ENCODE measurements around the gene HUS1. TPM values are rescaled to one million over a fixed set of nuclear protein-coding genes. Genes with fewer than 3 reads are reported as not detected.
A peak's percentile ranks its signal among the peaks of the same experiment; 100 is the strongest.

HUS1 gene
- total and polyA plus RNA-seq, 2 of the 8 experiments (the other 6 are each of a cell fraction or from before 2014, with no cell fraction given), result 15.0 to 33.0 TPM

DNA sequence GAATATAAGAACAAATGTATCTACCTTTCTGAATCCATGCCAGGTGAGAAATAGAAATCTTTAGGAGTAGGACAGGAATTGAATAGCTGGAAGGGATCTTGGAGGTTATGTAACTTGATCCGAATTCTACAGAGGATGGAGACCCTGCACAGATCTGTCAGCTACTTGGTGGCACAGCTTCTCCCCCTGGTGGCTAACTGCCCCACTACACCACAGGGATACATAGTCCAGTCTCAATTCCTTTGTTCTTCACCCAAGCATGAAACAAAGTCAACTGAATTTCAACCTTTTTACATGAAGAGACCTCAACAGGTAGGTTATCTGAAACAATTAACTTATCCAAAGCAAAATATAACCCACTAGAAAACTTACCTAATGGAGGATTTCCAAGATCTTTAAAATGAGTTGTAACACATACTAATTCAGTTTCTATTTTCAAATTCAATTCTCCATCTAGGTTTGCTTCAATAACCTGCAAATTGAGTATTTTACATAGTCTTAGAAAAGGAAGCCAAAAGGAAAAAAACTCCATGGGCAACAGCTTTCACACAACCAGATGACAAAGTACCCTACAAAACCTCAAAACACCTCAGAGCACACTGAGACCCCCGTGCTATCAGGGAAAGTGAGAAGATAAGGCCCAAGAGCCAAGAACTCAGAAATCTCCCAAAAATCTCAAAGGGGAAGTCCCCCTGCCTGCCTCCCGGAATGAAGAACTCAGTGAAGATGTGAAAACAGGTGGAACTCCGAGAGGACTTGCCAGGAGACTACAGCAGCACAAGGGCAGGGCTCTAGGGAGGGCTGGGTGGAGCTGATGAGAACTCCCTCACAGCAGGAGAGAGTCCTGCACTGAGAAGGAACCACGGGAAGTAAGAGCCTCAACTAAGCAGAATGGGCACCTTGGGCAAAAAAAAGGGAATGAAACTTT, 10.3 kb downstream of the HUS1 start:
- no peak overlapping the region for H3K14ac ChIP-seq (ENCODE audit: insufficient read length)
- H3K36me3 ChIP-seq (ENCODE audit: control insufficient read depth in 2 of 4, insufficient read depth in 4 of 4, low read length in 3 of 4), result peaks cover 25 to 65% (median 56%) of the 10 kb centered on the region in 4 experiments
- POLR2A ChIA-PET (ENCODE audit: partially characterized antibody), result interaction anchor here (0.8 to 1.4 kb wide), 5 partner anchors 9 to 178 kb away, joined by 4 to 7 read pairs (median 5); partner anchors contain the start of gene PKD1L1

More for the DNA sequence above, 10.3 kb downstream of the HUS1 start:
- Histone ChIP-seq H3K79me2 (ENCODE audit: control insufficient read depth in 1 of 2, insufficient read depth in 2 of 2, low read length in 2 of 2) (no peaks in the 10 kb centered on the region; a peak in 1 of 4 replicates), H2BK20ac (ENCODE audit: low read length) (no peak overlapping the region), H3K23ac (ENCODE audit: insufficient read length) (no peak overlapping the region), H4K8ac (ENCODE audit: extremely low read depth, insufficient read depth, low read length) (no peak overlapping the region), H2BK120ac (replicated peaks; ENCODE audit: low read depth, low read length) (no peak overlapping the region), H3K79me1 (ENCODE audit: low read depth, low read length) (peaks cover 4% of the 10 kb centered on the region; the same call in 1 of the 2 replicates), H3K4me3 (ENCODE audit: extremely low read depth in 1 of 4, insufficient read depth in 2 of 4, low read depth in 3 of 4, low read length in 4 of 4) (no peak overlapping the region), H2BK12ac (ENCODE audit: low read depth, low read length) (no peak overlapping the region), H4K91ac (replicated peaks; ENCODE audit: insufficient read length, low read length) (no peak overlapping the region), H3K18ac (ENCODE audit: extremely low read depth, low read length) (no peak overlapping the region), H3K4me1 (replicated peaks in 1 of 4; ENCODE audit: control insufficient read depth in 3 of 4, insufficient read depth in 4 of 4, low read length in 3 of 4) (no peaks in the 10 kb centered on the region), H3K9ac (replicated peaks in 1 of 4; ENCODE audit: extremely low read depth in 1 of 4, low read depth in 3 of 4, low read length in 3 of 4) (no peak overlapping the region), H3K23me2 (ENCODE audit: low read depth, low read length) (no peaks in the 10 kb centered on the region), H3K9me3 (ENCODE audit: insufficient read depth in 2 of 2, low read depth in 1 of 2, low read length in 1 of 2) (no peaks in the 10 kb centered on the region), H2AK5ac (ENCODE audit: low read depth, low read length) (no peak overlapping the region), H3K27ac (ENCODE audit: low read depth, low read length) (no peak overlapping the region), H3K4ac (replicated peaks; ENCODE audit: insufficient read length, low read depth, low read length) (no peak overlapping the region), H3K4me2 (ENCODE audit: insufficient read depth in 1 of 2, low read depth in 2 of 2, low read length in 2 of 2) (no peak overlapping the region), H2AFZ (ENCODE audit: low read length) (no peak overlapping the region), H2BK15ac (ENCODE audit: low read length) (no peak overlapping the region), H3K27me3 (replicated peaks in 1 of 4; ENCODE audit: control insufficient read depth in 3 of 4, extremely low read depth in 1 of 4, insufficient read depth in 3 of 4, low read length in 3 of 4) (no peaks in the 10 kb centered on the region), H2BK5ac (ENCODE audit: low read depth, low read length) (no peak overlapping the region), H4K5ac (ENCODE audit: insufficient read length, low read depth, low read length) (no peak overlapping the region), H4K20me1 (replicated peaks in 1 of 2; ENCODE audit: control insufficient read depth in 1 of 2, insufficient read depth in 2 of 2, low read length in 2 of 2) (peaks cover 0 to 10% of the 10 kb centered on the region in 2 experiments), H3K56ac (replicated peaks; ENCODE audit: insufficient read length, low read depth, low read length) (no peak overlapping the region)
- CTCF ChIA-PET (ENCODE audit: partially characterized antibody), result interaction anchor here (0.7 to 2.8 kb wide), 16 partner anchors 9 to 135 kb away, joined by 3 to 16 read pairs (median 3); partner anchors contain the start of gene PKD1L1
- WGBS, 2 experiments (ENCODE audit: extremely low coverage in 1 of 2, insufficient coverage in 1 of 2, insufficient read length in 1 of 2, insufficient replicate concordance in 2 of 2, low coverage in 1 of 2, low lambda C conversion rate in 2 of 2, missing lambda C conversion rate in 1 of 2), result 84% methylated on average over 5 of the region's 5 CpGs; no CpG with 5 or more reads in 1 of the 2 experiments
- DNase-seq (ENCODE audit: low read depth in 1 of 2, low spot score in 2 of 2) (peak; percentile 46 to 87), FAIRE-seq (peak; percentile 96)
- TF ChIP-seq RAD21 (IDR thresholded peaks at IDR 0.05 in 1 of 2, conservative IDR thresholded peaks at IDR 0.05 in 1 of 2; ENCODE audit: low read depth in 2 of 2, low read length in 2 of 2) (peak; percentile 83 to 84), KDM4A (IDR thresholded peaks at IDR 0.05; ENCODE audit: low read depth, low read length, severe bottlenecking) (no peak), EGR1 (IDR thresholded peaks at IDR 0.05; ENCODE audit: borderline replicate concordance, low read depth, low read length) (no peak), CBX5 (IDR thresholded peaks at IDR 0.05; ENCODE audit: low read depth, low read length) (no peak), CTCF (IDR thresholded peaks at IDR 0.05; ENCODE audit: control extremely low read depth in 1 of 3, insufficient read depth in 1 of 3, low read depth in 1 of 3, low read length in 3 of 3) (peak; percentile 76 to 95 (median 88)), HDAC6 (IDR thresholded peaks at IDR 0.05; ENCODE audit: low read depth, low read length) (no peak)
